HG03354 (cell line): ENCODE results near the gene IL6.

ENCODE experiments used
- ATAC-seq: cut with Tn5 transposase; IDR thresholded peaks from one replicate; pipeline ENCODE4 v1.9.1; 2021; ENCODE audit warnings: mild to moderate bottlenecking; ENCODE audit not compliant: unreplicated experiment, poor library complexity, severe bottlenecking

IL6 gene

GRCh38 chr7:22723637-22724036 lies 3.4 kb upstream of the IL6 start:
- ATAC-seq: no peak

GRCh38 chr7:22724861-22725260 lies 2.1 kb upstream of the IL6 start:
- no peak for ATAC-seq

- ATAC-seq: no peak
Measured at GRCh38 chr7:22725585-22725984, 1.4 kb upstream of the IL6 start.

- peak; percentile 81 for ATAC-seq
Measured at GRCh38 chr7:22726345-22726906, 574 bp upstream of the IL6 start.

GRCh38 chr7:22727714-22728035 lies 675 bp downstream of the IL6 start:
- ATAC-seq: no peak

GRCh38 chr7:22728401-22729029 lies 1.5 kb downstream of the IL6 start:
- ATAC-seq: no peak

GRCh38 chr7:22729180-22729825 lies 2.3 kb downstream of the IL6 start:
- ATAC-seq: no peak

GRCh38 chr7:22730066-22730710 lies 3.2 kb downstream of the IL6 start:
- ATAC-seq: no peak

GRCh38 chr7:22730921-22731654 lies 4.1 kb downstream of the IL6 start:
- no peak for ATAC-seq

GRCh38 chr7:22731766-22732165 lies 4.8 kb downstream of the IL6 start:
- ATAC-seq: no peak

- no peak for ATAC-seq
Measured at GRCh38 chr7:22732556-22733126, 5.6 kb downstream of the IL6 start.

GRCh38 chr7:22733761-22734160 lies 6.8 kb downstream of the IL6 start:
- no peak for ATAC-seq

GRCh38 chr7:22743014-22743413 lies 16.0 kb downstream of the IL6 start:
- no peak for ATAC-seq

GRCh38 chr7:22751341-22751740 lies 24.3 kb downstream of the IL6 start:
- ATAC-seq: no peak

GRCh38 chr7:22757338-22757994 lies 30.5 kb downstream of the IL6 start:
- no peak for ATAC-seq

GRCh38 chr7:22758576-22758975 lies 31.6 kb downstream of the IL6 start:
- ATAC-seq: no peak

GRCh38 chr7:22759721-22760120 lies 32.7 kb downstream of the IL6 start:
- no peak for ATAC-seq

GRCh38 chr7:22762866-22763265 lies 35.9 kb downstream of the IL6 start:
- no peak for ATAC-seq

GRCh38 chr7:22765609-22766008 lies 38.6 kb downstream of the IL6 start:
- peak; percentile 86 for ATAC-seq
